Nephron progenitor cell (in vitro differentiated cells): ENCODE data around the gene BEST3.

Source experiments
- DNase-seq: peaks from one replicate; pipeline ENCODE4 v3.0.0; 2021
- H3K27ac Mint-ChIP-seq: 2 replicates; pipeline ENCODE4 v1.8.0; 2021; ENCODE audit warnings: mild to moderate bottlenecking, moderate library complexity, mixed read lengths
- H3K27me3 Mint-ChIP-seq: 2 replicates; pipeline ENCODE4 v1.8.0; 2021; ENCODE audit warnings: mild to moderate bottlenecking, low read depth, mixed read lengths; ENCODE audit not compliant: poor library complexity
- H3K36me3 Mint-ChIP-seq: 2 replicates; pipeline ENCODE4 v1.8.0; 2021; ENCODE audit warnings: low read depth, mixed read lengths
- H3K4me1 Mint-ChIP-seq: 2 replicates; pipeline ENCODE4 v1.8.0; 2021; ENCODE audit warnings: mixed read lengths
- H3K4me3 Mint-ChIP-seq: 2 replicates; pipeline ENCODE4 v1.8.0; 2021; ENCODE audit warnings: mild to moderate bottlenecking, moderate library complexity, mixed read lengths
- H3K9me3 Mint-ChIP-seq: 2 replicates; pipeline ENCODE4 v1.8.0; 2021; ENCODE audit warnings: mild to moderate bottlenecking, moderate library complexity, mixed read lengths
- TF ChIP-seq, protein P1 (sequence below): fragments of 200-600 bp; sonication (generic); IDR thresholded peaks from 2 replicates; pipeline ENCODE4 v1.5.0; 2021; ENCODE audit warnings: antibody characterized with exemption

The BEST3 gene

DNA sequence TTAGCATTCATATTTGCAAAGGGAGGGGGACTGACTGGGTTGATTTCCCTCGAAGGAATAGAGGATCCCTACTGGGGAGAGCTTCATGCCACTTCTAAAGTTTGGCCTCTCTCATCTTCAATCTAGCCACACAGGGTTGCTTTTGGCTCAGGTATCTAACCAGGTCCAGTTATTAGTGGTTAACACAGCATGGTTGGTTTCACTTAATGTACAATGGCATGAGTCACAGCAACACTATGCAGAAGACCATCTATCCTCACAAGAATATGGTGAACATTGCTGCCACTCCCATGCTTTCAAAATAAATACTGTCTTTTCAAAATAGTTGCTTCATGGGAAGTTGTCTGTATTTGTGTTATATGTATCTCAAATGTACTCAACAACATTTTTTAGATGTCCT is 33.0 kb upstream of the BEST3 start:
- no peak overlapping the region for H3K27ac Mint-ChIP-seq
- H3K9me3 Mint-ChIP-seq, result no peaks in the 10 kb centered on the region
- DNase-seq, result no peak
- H3K27me3 Mint-ChIP-seq, result peaks cover 32% of the 10 kb centered on the region
- TF ChIP-seq, protein P1, sequence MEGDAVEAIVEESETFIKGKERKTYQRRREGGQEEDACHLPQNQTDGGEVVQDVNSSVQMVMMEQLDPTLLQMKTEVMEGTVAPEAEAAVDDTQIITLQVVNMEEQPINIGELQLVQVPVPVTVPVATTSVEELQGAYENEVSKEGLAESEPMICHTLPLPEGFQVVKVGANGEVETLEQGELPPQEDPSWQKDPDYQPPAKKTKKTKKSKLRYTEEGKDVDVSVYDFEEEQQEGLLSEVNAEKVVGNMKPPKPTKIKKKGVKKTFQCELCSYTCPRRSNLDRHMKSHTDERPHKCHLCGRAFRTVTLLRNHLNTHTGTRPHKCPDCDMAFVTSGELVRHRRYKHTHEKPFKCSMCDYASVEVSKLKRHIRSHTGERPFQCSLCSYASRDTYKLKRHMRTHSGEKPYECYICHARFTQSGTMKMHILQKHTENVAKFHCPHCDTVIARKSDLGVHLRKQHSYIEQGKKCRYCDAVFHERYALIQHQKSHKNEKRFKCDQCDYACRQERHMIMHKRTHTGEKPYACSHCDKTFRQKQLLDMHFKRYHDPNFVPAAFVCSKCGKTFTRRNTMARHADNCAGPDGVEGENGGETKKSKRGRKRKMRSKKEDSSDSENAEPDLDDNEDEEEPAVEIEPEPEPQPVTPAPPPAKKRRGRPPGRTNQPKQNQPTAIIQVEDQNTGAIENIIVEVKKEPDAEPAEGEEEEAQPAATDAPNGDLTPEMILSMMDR, result no peak
- no peak overlapping the region for H3K4me3 Mint-ChIP-seq
- no peaks in the 10 kb centered on the region for H3K36me3 Mint-ChIP-seq
- H3K4me1 Mint-ChIP-seq, result no peaks in the 10 kb centered on the region

DNA sequence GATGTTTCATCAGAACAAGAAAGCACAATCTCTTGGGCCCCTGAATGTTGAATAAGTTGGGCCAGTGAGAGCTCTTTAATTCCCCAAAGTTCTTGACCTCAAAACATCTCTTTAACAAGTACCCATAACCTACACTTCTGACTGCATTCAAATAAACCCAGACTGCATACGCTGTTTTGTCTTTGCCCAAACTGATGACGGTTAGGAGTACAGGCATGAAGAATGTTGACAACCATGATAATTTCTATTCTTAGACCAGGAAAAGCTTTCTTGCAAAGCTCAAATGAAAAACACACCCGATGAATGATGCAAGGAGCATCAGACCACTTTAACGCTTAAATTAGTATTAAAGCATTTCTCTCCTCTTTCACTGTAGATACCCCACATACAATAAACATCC is 27.8 kb upstream of the BEST3 start:
- no peak for DNase-seq
- TF ChIP-seq, protein P1, result no peak
- no peak overlapping the region for H3K4me3 Mint-ChIP-seq

DNA sequence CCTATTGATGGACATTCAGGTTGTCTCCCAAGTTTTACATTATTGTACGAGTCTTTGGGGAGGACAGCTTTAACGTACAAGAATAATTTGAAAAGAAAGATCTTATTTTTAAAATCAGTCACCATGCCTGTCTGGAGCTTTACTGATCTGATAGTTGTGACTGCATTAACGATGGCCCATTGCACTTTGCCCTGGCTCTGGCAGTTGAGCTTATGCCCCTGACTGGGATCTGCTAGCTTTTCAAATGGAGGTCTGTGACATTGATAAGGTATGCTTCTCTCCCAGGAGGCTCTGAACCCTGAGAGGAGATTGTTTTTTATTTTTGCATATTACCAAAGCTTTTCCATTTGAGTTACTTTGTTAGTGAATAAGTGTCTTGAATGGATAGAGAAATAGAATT is 21.6 kb upstream of the BEST3 start:
- no peaks in the 10 kb centered on the region for H3K4me1 Mint-ChIP-seq
- no peak overlapping the region for H3K27ac Mint-ChIP-seq
- H3K27me3 Mint-ChIP-seq, result peaks cover 9% of the 10 kb centered on the region
- DNase-seq, result no peak
- no peaks in the 10 kb centered on the region for H3K36me3 Mint-ChIP-seq
- H3K9me3 Mint-ChIP-seq, result peaks cover 4% of the 10 kb centered on the region
- no peak overlapping the region for H3K4me3 Mint-ChIP-seq
- TF ChIP-seq, protein P1, result no peak

More for the DNA sequence above, 27.8 kb upstream of the BEST3 start:
- Mint-ChIP-seq H3K36me3 (no peaks in the 10 kb centered on the region), H3K4me1 (no peaks in the 10 kb centered on the region), H3K27me3 (peaks cover 4% of the 10 kb centered on the region), H3K9me3 (peaks cover 4% of the 10 kb centered on the region), H3K27ac (no peak overlapping the region)

DNA sequence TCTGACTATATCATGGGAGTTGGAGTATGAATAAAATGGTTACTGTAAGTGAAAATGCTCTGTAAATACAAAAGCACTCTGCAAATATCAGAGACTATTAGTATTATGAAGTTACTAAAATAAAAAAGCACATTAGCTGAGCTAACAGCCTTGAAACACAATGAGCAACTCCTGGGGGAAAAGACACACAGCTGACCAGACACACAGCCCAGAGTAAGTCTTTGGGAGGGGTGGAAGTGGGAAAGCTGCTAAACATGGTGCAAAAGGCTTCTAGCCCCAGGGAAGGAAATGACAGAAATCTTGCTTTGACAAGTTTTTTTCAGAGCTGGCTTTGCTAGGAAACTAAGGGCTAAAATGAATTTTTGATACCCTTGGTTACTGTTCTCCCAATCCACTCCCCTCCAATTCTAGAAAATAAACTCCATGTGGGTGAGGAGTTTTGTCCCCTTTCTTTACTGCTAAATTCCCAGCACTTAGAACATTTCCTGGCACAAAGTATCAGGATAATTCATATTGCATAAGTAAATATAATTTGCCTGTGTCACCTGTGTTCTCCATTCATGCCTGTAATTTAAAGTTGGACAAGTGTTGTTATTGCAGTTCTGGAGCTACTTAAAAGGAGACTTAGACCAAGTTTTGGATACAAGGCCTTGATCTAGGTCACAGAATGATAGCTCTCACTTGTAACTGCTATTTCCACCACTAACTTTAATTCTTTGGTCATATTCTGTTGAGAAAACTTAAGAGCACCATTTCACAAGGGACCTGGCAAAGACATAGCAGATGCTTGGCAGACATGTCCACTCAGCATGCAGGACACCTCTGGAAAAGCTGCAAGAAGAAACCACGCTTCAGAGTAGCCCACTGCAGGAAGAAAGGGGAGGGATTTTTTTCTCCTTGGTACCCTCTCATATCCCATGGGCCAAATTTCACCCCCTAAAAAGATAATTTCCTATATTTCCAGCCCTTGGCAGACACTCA is 20.5 kb upstream of the BEST3 start:
- H3K4me3 Mint-ChIP-seq, result no peak overlapping the region
- no peaks in the 10 kb centered on the region for H3K36me3 Mint-ChIP-seq
- no peak for DNase-seq
- peaks cover 9% of the 10 kb centered on the region for H3K27me3 Mint-ChIP-seq
- H3K9me3 Mint-ChIP-seq, result peaks cover 4% of the 10 kb centered on the region
- H3K27ac Mint-ChIP-seq, result no peak overlapping the region
- TF ChIP-seq, protein P1, result no peak
- H3K4me1 Mint-ChIP-seq, result no peaks in the 10 kb centered on the region

DNA sequence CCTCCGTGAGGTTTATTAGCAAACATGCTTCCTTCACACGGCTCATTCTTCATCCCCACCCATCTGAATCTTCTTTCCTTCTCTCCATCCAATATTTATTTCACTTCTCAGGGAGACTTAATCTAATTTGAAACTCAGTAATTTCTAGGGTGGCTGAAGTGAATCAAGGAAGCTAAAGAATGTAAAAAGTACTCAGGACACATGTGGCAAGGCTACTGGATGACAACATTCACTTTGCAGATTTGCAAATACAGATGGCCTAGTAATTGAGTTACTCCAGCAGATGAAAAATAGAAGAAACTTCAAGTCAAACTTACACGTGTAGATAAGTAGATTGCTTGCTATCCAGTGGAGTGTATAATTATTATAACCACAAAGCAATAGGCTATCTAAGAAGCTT is 15.4 kb upstream of the BEST3 start:
- Mint-ChIP-seq H3K27ac (no peak overlapping the region), H3K4me3 (no peak overlapping the region), H3K36me3 (no peaks in the 10 kb centered on the region), H3K4me1 (no peaks in the 10 kb centered on the region), H3K9me3 (no peaks in the 10 kb centered on the region), H3K27me3 (peaks cover 9% of the 10 kb centered on the region)
- no peak for DNase-seq
- TF ChIP-seq, protein P1, result no peak

DNA sequence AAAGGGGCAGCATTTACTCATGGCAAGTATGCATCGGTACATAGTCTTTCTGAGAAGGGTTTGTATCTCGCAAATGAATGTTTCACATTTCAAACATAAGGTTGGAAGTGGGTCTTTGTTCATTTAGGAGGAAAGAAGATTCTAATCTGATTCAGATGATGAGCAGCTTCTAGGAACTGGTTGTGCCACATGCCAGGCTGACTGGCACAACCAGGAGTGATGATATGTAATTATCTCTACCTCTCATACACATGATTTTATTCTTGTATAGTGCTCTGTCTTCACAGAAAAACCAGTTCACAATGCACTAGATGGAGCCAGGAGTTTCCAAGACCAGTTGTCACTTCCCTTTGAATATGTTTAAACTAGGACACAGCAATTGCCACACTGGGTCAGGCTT is 13.7 kb upstream of the BEST3 start:
- no peak overlapping the region for H3K4me3 Mint-ChIP-seq
- H3K27ac Mint-ChIP-seq, result no peak overlapping the region
- no peaks in the 10 kb centered on the region for H3K9me3 Mint-ChIP-seq
- no peak for DNase-seq
- H3K36me3 Mint-ChIP-seq, result no peaks in the 10 kb centered on the region
- H3K27me3 Mint-ChIP-seq, result peaks cover 9% of the 10 kb centered on the region
- H3K4me1 Mint-ChIP-seq, result no peaks in the 10 kb centered on the region
- TF ChIP-seq, protein P1, result no peak
